HepG2 (cell line): Measurements from ENCODE around the gene PTPRM. TPM values are rescaled to one million over a fixed set of nuclear protein-coding genes. Genes with fewer than 3 reads are reported as not detected.

ENCODE experiments used
- ARID2 ChIP-seq: sonication (generic); formaldehyde crosslinking; IDR thresholded peaks from 2 replicates; pipeline ENCODE4 v1.8.1; 2022; ENCODE audit warnings: mild to moderate bottlenecking, missing genetic modification reagents, borderline replicate concordance
- IRF9 ChIP-seq: sonication (generic); formaldehyde crosslinking; IDR thresholded peaks from 2 replicates; pipeline ENCODE4 v1.8.0; 2022; ENCODE audit warnings: missing genetic modification reagents, mild to moderate bottlenecking, borderline replicate concordance
- ZNF629 ChIP-seq: sonication (generic); formaldehyde crosslinking; conservative IDR thresholded peaks from 2 replicates; pipeline ENCODE4 v1.5.0; 2020; ENCODE audit warnings: missing genetic modification reagents
- polyA plus RNA-seq, 8 experiments: library from polyadenylated mRNA; depleted of rRNA in 3 of 8; stranded (reverse) in 7 of 8; unstranded in 1 of 8; fragments of >200 nt; fragmentation: Illumina TruSeq in 4 of 8; extraction: Trizol in 4 of 8; gene quantifications; 2 replicates each; pipeline versions ENCODE4 v1.2.1 to v1.2.3, GENCODE V29; 2011 to 2016; ENCODE audit warnings: low read depth in 4 of 8, missing spikeins in 1 of 8, mixed read lengths in 1 of 8; ENCODE audit not compliant: insufficient read depth in 1 of 8
- total RNA-seq, 5 experiments: library from RNA; depleted of rRNA; stranded (reverse); fragments of >200 nt; fragmentation: Illumina TruSeq; extraction: Trizol; gene quantifications; 2 replicates each; pipeline ENCODE4 v1.2.3, GENCODE V29; 2016; ENCODE audit warnings: low read depth in 1 of 5
- TF ChIP-seq, protein P1 (sequence below): sonication (generic); formaldehyde crosslinking; IDR thresholded peaks from 2 replicates; pipeline ENCODE4 v1.5.0; 2020; ENCODE audit warnings: mild to moderate bottlenecking, missing genetic modification reagents, borderline replicate concordance

The PTPRM gene
- total and polyA plus RNA-seq, 2 of the 13 experiments (the other 11 are each of a cell fraction or from before 2014, with no cell fraction given) = 12.6 to 108 TPM

- TF ChIP-seq, protein P1, sequence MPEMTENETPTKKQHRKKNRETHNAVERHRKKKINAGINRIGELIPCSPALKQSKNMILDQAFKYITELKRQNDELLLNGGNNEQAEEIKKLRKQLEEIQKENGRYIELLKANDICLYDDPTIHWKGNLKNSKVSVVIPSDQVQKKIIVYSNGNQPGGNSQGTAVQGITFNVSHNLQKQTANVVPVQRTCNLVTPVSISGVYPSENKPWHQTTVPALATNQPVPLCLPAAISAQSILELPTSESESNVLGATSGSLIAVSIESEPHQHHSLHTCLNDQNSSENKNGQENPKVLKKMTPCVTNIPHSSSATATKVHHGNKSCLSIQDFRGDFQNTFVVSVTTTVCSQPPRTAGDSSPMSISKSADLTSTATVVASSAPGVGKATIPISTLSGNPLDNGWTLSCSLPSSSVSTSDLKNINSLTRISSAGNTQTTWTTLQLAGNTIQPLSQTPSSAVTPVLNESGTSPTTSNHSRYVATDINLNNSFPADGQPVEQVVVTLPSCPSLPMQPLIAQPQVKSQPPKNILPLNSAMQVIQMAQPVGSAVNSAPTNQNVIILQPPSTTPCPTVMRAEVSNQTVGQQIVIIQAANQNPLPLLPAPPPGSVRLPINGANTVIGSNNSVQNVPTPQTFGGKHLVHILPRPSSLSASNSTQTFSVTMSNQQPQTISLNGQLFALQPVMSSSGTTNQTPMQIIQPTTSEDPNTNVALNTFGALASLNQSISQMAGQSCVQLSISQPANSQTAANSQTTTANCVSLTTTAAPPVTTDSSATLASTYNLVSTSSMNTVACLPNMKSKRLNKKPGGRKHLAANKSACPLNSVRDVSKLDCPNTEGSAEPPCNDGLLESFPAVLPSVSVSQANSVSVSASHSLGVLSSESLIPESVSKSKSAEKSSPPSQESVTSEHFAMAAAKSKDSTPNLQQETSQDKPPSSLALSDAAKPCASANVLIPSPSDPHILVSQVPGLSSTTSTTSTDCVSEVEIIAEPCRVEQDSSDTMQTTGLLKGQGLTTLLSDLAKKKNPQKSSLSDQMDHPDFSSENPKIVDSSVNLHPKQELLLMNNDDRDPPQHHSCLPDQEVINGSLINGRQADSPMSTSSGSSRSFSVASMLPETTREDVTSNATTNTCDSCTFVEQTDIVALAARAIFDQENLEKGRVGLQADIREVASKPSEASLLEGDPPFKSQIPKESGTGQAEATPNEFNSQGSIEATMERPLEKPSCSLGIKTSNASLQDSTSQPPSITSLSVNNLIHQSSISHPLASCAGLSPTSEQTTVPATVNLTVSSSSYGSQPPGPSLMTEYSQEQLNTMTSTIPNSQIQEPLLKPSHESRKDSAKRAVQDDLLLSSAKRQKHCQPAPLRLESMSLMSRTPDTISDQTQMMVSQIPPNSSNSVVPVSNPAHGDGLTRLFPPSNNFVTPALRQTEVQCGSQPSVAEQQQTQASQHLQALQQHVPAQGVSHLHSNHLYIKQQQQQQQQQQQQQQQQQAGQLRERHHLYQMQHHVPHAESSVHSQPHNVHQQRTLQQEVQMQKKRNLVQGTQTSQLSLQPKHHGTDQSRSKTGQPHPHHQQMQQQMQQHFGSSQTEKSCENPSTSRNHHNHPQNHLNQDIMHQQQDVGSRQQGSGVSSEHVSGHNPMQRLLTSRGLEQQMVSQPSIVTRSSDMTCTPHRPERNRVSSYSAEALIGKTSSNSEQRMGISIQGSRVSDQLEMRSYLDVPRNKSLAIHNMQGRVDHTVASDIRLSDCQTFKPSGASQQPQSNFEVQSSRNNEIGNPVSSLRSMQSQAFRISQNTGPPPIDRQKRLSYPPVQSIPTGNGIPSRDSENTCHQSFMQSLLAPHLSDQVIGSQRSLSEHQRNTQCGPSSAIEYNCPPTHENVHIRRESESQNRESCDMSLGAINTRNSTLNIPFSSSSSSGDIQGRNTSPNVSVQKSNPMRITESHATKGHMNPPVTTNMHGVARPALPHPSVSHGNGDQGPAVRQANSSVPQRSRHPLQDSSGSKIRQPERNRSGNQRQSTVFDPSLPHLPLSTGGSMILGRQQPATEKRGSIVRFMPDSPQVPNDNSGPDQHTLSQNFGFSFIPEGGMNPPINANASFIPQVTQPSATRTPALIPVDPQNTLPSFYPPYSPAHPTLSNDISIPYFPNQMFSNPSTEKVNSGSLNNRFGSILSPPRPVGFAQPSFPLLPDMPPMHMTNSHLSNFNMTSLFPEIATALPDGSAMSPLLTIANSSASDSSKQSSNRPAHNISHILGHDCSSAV (CRISPR knock-in tag) = no peak
- no peak for TF ChIP-seq ARID2 (CRISPR knock-in tag)
- no peak for TF ChIP-seq ZNF629 (CRISPR knock-in tag)
- no peak for TF ChIP-seq IRF9
Measured at GRCh38 chr18:7605705-7606104, 38.6 kb downstream of the PTPRM start (continued).
